SKM-1 treated with dmso at 0.1 percent for 144 hours (cell line): ENCODE data around the gene EYA3.

Experiments used
- DNase-seq: peaks from one replicate; lab custom pipeline; 2025; ENCODE audit not compliant: unreplicated experiment; lab: John Stamatoyannopoulos, UW

EYA3 gene

DNA sequence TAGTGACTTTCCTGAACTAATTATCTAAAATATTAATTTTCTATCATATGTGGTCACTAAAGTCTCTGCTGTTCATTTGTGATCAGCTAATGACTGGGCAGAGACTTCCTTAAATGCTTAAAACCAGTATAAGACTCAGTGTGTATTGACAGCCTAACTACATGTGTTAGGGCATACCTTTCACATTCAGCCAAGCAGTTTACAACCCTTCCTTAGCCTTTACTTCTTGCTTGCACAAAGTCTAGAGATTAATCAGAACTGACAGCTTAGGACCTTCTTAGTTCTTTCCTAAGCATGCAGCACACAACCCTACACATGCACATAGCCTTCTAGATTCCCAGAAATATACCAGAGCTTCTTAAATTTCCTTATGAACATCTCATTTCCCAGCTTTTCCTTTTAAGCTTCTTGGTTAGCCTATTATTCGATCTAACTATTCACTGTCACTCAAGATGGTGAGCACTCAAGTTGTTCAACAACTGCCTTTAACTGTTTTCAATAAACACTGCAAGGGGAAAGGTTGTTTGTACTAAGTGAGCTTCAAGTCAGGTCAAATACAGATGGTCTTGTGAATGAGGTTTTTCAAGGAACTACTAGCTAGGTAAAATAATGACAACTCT is 13.4 kb downstream of the EYA3 start:
- no peak for DNase-seq

DNA sequence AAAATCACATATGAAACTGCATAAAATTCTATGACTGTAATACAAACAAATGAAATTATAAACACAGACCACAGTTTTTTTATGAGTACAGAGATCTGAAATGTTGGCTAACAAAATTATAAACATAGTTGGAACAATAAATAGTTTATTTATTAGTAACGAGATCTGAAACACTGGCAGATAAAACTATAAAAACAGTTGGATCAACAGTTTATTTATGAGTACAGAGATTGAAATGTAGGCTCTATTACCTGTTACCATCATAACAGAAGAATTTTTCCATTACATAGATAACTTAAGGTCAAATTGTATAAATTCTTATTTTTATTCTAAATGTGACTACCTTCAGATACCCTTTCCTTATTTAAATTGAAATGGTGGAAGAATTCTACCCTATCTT is 14.5 kb downstream of the EYA3 start:
- no peak for DNase-seq

- no peak for DNase-seq
These were observed 16.6 kb downstream of the EYA3 start for GRCh38 chr1:28071813-28072212.

DNA sequence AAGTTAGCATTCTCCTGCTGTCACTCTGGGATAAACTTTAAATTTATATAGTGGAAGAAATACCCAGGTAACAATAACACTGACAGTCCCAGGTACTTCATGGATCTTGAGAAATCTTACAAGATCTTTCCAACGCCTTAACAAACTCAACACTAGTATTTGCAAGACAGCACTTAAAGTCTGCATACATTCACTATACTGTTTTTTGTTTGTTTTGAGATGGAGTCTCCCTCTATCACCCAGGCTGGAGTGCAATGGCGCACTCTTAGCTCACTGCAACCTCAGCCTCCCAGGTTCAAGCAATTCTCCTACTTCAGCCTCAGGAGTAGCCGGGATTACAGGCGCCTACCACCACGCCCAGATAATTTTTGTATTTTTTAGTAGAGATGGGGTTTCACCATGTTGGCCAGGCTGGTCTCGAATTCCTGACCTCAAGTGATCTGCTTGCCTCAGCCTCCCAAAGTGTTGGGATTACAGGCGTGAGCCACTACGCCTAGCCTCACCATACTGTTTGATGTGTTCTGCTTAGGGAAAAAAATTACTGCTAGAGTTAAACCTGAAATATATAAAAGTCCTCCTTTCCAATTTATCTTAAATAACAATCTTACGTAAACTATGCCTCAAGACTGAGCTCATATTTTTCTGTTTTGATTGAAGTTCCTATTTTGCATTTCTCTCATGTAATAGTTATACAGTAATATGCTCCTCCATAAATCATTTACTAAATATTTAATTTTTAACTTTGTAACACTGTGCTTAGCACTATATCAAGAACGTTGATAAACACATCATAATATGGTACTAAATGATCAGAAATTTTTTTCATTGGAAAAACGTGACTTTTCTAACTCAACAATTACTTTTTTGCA is 17.5 kb downstream of the EYA3 start:
- DNase-seq: no peak

DNA sequence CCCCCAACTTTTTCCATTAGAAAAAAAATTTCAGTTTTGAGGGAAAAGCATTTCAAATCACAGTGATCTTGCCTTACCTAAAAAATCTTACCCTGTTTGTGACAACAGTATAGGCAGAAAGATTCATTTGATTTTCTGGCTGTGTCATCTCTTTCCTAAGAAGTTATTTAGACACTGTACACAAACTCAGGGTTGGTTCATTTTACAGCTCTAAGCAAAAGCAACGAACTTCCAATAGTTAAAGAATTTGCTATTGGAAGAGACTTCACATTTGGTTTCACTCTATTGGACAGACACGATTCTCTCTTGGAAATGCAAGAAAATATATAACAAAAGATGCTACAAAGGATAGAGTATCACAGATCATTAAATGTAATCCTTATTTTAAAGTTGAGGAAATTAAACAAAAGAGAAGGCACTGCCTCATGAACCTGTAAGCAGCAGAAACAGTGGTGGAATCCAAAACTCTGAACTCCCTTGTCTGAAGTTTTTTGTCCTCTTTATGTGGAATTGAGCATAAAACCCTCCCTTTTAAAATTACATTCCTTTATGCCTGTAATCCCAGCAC is 20.8 kb downstream of the EYA3 start:
- DNase-seq: no peak

GRCh38 chr1:28066393-28067154 is 21.8 kb downstream of the EYA3 start:
- no peak for DNase-seq

- no peak for DNase-seq
These were observed 24.3 kb downstream of the EYA3 start for GRCh38 chr1:28064064-28064463.

DNA sequence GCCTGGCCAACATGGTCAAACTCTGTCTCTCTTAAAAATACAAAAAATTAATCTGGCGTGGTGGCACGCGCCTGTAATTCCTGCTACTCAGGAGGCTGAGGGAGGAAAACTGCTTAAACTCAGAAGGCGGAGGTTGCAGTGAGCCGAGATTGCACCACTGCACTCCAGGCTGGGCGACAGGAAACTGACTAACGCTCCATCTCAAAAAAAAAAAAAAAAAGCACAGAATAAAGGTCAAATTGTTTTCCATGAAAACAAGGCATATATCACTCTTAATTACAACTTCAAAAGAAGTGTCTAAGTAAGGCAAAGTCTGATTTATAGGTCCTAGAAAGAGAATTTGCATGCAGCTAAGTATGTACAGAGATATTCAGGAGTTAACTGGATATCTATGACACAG is 25.6 kb downstream of the EYA3 start:
- DNase-seq: no peak

DNA sequence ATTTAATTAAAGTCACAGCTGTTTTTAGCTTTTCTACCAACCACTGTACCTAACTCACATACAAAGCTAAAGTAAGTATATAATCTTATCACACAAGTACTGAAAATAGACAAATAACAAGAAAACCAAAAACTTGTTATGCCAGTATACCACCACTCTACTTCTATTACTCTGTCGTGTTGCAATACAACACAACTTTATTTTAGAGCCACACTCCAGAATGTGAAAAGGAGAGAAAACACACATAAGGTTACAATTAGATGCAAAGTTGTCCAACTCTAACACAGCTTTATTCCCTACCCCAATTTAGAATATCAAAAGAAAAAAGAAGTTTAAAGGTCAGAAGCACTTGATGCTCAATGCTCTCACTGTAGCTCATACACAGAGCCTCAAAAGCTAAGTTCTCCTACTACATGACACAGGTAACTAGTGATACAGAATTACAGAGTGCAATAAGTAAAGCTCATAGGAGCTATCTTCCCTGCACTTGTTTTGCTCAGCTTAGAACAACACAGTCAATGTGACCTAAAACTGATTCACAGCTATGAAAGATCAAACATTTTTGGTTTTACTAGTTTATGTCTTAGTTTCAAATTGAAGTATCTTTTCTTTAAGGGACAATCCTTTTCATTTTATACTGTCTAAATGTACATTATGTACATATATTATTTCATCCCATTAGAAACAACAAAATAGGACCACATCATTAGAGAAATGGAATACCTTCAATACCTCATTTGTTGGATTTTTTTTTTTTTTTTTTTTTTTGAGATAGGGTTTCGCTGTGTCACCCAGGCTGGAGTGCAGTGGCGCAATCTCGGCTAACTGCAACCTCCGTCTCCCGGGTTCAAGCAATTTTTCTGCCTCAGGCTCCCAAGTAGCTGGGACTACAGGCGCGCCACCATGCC is 29.2 kb downstream of the EYA3 start:
- DNase-seq: no peak

DNA sequence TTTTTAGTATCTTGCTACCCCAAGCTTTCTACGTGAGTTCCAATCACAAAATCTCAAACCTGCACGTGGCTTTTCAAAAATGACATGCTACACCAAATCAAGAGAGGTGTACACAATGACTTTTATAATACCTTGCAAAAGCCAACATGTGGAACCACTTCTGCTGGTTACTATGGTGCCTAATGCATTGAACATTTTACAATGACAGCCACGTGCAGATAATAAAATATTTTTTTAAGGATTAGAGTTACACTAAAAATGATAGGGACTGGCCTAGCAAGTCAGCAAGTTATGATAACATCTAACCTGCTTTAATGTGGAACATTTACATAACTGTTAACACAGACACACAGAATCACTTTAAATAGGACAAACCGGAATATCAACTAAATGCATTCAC is 30.2 kb downstream of the EYA3 start:
- DNase-seq: no peak

DNA sequence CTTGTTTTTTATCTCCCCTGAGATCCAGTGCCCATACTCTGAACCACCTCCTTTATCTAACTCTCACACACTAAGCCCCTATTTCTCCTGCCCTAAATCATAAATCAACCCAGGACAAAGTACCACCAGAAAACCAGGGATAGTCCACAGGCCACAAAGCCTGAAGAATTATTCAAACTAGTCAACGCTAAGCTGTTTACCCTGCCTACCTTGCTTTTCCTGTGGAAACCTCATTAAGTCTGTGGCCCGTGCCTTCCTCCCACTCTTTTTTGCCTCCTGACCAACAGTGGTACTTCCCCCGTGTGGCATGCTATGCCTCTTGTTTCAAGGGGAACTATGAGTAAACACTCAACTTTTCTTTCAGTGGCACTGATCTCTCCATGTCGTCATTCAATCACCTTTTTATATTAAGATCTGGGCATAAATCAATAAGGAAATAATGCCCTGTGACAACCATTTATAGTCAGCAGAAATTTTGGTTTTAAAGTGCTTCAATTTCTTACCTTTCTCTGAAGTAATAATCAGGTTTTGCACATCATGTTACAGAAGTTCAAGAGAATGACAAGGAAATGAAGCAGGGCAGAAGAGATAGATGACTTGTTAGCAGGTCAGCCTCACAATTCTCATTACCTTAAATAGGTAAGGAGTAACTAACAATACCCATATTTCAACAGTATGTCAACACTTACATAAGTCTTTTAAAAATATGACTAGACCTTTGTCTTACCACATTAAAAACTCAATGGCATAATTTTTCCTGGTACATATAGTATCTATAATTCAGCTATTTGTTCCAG is 32.1 kb downstream of the EYA3 start:
- DNase-seq: no peak

- DNase-seq: no peak
These were observed 37.6 kb downstream of the EYA3 start for GRCh38 chr1:28050776-28051175.

DNA sequence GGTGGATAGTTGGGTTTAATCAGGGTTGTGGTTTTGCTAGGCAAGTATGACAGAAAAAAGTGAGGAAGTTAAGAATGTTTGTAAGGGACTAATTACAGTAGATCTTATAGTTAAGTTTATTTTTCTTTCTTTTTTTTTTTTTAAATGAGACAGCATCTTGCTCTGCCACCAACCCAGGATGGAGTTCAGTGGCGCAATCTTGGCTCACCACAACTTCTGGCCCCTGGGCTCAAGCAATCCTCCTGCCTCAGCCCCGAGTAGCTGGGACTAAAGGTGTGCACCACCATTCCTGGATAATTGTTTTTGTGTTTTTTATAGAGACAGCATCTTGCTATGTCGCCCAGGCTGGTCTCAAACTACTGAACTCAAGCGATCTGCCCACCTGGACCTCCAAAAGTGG is 41.7 kb downstream of the EYA3 start:
- no peak for DNase-seq

DNA sequence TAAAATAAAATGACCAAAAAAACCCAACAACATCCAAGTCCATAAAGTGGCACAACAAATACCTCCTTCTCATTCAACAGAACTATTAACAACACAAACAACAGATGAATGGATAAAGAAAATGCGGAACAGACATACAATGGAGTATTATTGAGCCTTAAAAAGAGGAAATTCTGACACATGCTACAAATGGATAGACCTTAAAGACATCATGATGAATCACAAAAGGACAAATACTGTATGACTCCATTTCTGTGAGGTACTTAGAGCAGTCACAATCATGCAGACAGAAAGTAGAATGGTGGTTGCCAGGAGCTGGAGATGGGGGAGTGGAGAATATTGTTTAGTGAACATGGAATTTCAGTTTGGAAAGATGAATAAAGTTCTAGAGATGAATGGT is 42.6 kb downstream of the EYA3 start:
- no peak for DNase-seq

DNA sequence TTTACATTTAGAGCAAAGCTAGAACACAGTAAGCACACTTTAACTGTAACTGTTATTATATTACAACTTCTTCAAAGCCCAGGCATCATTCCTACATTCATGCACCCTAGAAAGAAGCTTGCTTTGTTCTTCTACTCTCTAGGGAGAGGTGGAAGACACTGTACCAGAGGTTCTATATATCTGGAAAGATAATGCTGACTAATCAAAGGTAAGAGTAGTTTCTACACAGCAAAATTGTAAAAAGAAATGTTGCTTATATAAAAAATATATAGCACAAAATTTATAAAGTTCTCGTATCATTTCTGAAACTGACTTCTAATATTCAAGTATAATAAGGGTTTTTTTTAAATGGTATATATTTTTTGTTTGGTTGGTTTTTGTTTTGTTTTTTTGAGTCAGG is 44.0 kb downstream of the EYA3 start:
- DNase-seq: no peak

DNA sequence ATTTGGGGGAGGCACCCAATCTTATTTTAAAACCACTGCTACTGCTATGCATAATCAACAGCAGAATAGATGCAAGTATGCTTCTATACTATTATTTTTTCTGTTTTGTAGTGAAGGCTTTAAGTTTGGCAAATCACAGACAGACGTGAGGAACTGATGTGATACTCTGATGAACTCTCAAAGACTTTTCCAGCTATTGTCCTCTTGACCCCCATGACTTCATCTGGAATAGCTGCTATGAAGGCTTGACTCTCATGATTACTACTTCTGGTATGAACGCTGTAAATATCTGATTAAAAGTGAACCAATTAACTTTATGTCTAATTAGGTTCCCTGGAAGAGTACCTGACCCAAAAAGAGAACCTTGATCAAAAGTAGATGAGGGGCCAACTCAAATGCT is 49.1 kb downstream of the EYA3 start:
- no peak for DNase-seq

DNA sequence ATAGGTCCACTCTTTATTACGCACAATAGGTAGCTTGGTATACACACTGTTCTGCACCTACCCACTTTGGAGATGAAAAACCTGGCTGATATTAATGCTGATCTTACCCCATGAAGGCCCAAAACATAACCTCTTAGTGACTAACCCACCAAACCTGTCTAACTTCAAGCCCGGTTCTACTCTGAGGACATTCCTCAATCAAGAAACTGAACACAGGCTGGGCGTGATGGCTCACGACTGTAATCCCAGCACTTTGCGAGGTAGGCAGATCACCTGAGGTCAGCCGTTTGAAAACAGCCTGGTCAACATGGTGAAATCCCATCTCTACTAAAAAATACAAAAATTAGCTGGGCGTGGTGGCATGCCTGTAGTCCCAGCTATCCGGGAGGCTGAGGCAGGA is 50.5 kb downstream of the EYA3 start:
- no peak for DNase-seq

GRCh38 chr1:28037206-28037605 is 51.2 kb downstream of the EYA3 start:
- DNase-seq: no peak

GRCh38 chr1:28036431-28036830 is 52.0 kb downstream of the EYA3 start:
- DNase-seq: no peak

DNA sequence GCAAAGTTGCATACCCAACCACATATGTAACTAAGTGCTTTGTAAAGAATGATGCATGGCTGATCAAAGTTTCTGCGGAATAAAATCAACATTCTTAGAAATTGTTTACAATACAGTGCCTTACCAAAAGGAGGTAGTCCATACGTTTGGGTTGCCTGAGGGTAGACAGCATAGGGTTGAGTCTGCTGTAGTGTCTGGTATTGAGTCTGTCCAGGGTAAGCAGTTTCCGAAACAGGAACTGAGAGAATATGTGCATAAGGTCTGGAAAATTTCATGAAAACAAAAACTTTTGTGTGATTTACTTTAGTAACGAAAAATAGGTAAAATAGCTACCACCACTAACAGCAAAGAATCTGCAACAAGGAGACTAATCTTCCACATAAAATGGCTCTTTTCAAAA is 53.0 kb downstream of the EYA3 start:
- DNase-seq: no peak
